DOHH2 (cell line): ENCODE measurements around the gene RIN3.

Experiments used
- H3F3A ChIP-seq: fragments of 200-600 bp; sonication (generic), shearing (Covaris generic); 2 replicates; pipeline ENCODE4 v1.6.0; 2016; ENCODE audit warnings: antibody characterized with exemption, mild to moderate bottlenecking; ENCODE audit not compliant: control insufficient read depth, insufficient read depth
- H3K27ac ChIP-seq: fragments of 200-600 bp; sonication (generic); 2 replicates; pipeline ENCODE4 v1.5.1; 2014; ENCODE audit warnings: low read depth, mild to moderate bottlenecking, low read length, moderate library complexity
- H3K27me3 ChIP-seq: fragments of 200-600 bp; sonication (generic); 2 replicates; pipeline ENCODE4 v1.6.1; 2014; ENCODE audit warnings: mild to moderate bottlenecking, low read length, mixed read lengths; ENCODE audit not compliant: control insufficient read depth
- H3K36me3 ChIP-seq: fragments of 200-600 bp; sonication (generic); 2 replicates; pipeline ENCODE4 v1.6.1; 2014; ENCODE audit warnings: mild to moderate bottlenecking, low read length, moderate library complexity, mixed read lengths; ENCODE audit not compliant: control insufficient read depth
- H3K4me1 ChIP-seq: fragments of 200-600 bp; sonication (generic); 2 replicates; pipeline ENCODE4 v1.6.1; 2014; ENCODE audit warnings: mild to moderate bottlenecking, low read length, mixed read lengths; ENCODE audit not compliant: control insufficient read depth
- H3K4me2 ChIP-seq: fragments of 200-600 bp; sonication (generic); 2 replicates; pipeline ENCODE4 v1.6.0; 2014; ENCODE audit warnings: mild to moderate bottlenecking, low read length, moderate library complexity
- H3K4me3 ChIP-seq: fragments of 200-600 bp; sonication (generic); 2 replicates; pipeline ENCODE4 v1.5.1; 2014; ENCODE audit warnings: mild to moderate bottlenecking, low read length, mixed read lengths
- H3K79me2 ChIP-seq: fragments of 200-600 bp; sonication (generic); 2 replicates; pipeline ENCODE4 v1.6.1; 2014; ENCODE audit warnings: mild to moderate bottlenecking, low read length, mixed read lengths; ENCODE audit not compliant: control insufficient read depth
- H3K9me2 ChIP-seq: fragments of 200-600 bp; sonication (generic); replicated peaks from 2 replicates; pipeline ENCODE4 v1.6.1; 2014; ENCODE audit warnings: mild to moderate bottlenecking, low read length, mixed read lengths; ENCODE audit not compliant: control insufficient read depth
- H3K9me3 ChIP-seq: fragments of 200-600 bp; sonication (generic); 2 replicates; pipeline ENCODE4 v1.6.1; 2014; ENCODE audit warnings: antibody characterized with exemption, low read length, mixed read lengths; ENCODE audit not compliant: control insufficient read depth, insufficient read depth
- H4K20me1 ChIP-seq: fragments of 200-600 bp; sonication (generic); 2 replicates; pipeline ENCODE4 v1.6.0; 2014; ENCODE audit warnings: low read depth, mild to moderate bottlenecking, antibody characterized with exemption, low read length, moderate library complexity; ENCODE audit not compliant: control insufficient read depth, insufficient read depth
- CTCF ChIP-seq: fragments of 200-600 bp; sonication (generic); IDR thresholded peaks from one replicate; pipeline ENCODE4 v1.5.1; 2014; ENCODE audit warnings: antibody characterized with exemption, mild to moderate bottlenecking, low read depth, low read length; ENCODE audit not compliant: poor library complexity, severe bottlenecking
- EZH2phosphoT487 ChIP-seq: fragments of 200-600 bp; sonication (generic); IDR thresholded peaks from 2 replicates; pipeline ENCODE4 v1.6.1; 2017; ENCODE audit warnings: borderline replicate concordance, mild to moderate bottlenecking, antibody characterized with exemption, low read length, moderate library complexity, mixed read lengths

Gene RIN3

GRCh38 chr14:92701826-92702225, 188.2 kb downstream of the RIN3 start:
- Histone ChIP-seq H3K9me3 (no peaks in the 10 kb centered on the region), H3K4me1 (peaks cover 46% of the 10 kb centered on the region), H3K4me2 (no peak overlapping the region), H3K27me3 (no peaks in the 10 kb centered on the region), H3K27ac (no peak overlapping the region), H4K20me1 (no peaks in the 10 kb centered on the region), H3K36me3 (no peaks in the 10 kb centered on the region), H3K79me2 (no peaks in the 10 kb centered on the region), H3F3A (no peaks in the 10 kb centered on the region), H3K4me3 (no peak overlapping the region), H3K9me2 (no peaks in the 10 kb centered on the region)
- TF ChIP-seq EZH2phosphoT487 = no peak
- TF ChIP-seq CTCF = no peak

- TF ChIP-seq EZH2phosphoT487 (no peak), CTCF (no peak)
- Histone ChIP-seq H3K27me3 (no peaks in the 10 kb centered on the region), H3K4me2 (no peak overlapping the region; the same call in 1 of the 2 replicates), H4K20me1 (no peaks in the 10 kb centered on the region), H3K4me3 (no peak overlapping the region), H3K36me3 (no peaks in the 10 kb centered on the region), H3K27ac (no peak overlapping the region), H3K9me2 (no peaks in the 10 kb centered on the region), H3F3A (no peaks in the 10 kb centered on the region), H3K4me1 (peaks cover 46% of the 10 kb centered on the region), H3K79me2 (no peaks in the 10 kb centered on the region), H3K9me3 (no peaks in the 10 kb centered on the region)
Observed at GRCh38 chr14:92702441-92702918, 188.9 kb downstream of the RIN3 start.

- Histone ChIP-seq H3K27ac (no peak overlapping the region), H3F3A (no peaks in the 10 kb centered on the region), H3K4me3 (peak overlapping the region; percentile 46; the same call in 1 of the 2 replicates), H3K27me3 (no peaks in the 10 kb centered on the region), H3K9me3 (no peaks in the 10 kb centered on the region), H3K9me2 (no peaks in the 10 kb centered on the region), H4K20me1 (no peaks in the 10 kb centered on the region), H3K79me2 (no peaks in the 10 kb centered on the region), H3K36me3 (no peaks in the 10 kb centered on the region), H3K4me1 (peaks cover 41% of the 10 kb centered on the region), H3K4me2 (peak overlapping the region; percentile 58)
- no peak for TF ChIP-seq CTCF
- TF ChIP-seq EZH2phosphoT487 = no peak
Observed at GRCh38 chr14:92703516-92703915, 189.9 kb downstream of the RIN3 start.
